H54 (cell line): ENCODE measurements around the gene FA2H.
"Not testable (repeated sequence)": the region's sequence is repeated elsewhere in the genome, so short reads cannot be mapped to it uniquely, and the experiment has no call there.

Experiments
- DNase-seq: peaks from one replicate; pipeline ENCODE4 v3.0.0; 2011; ENCODE audit warnings: low spot score, mixed read lengths; ENCODE audit not compliant: insufficient read length
- FAIRE-seq: peaks from 3 replicates; lab custom pipeline; 2011; peaks lifted over from hg19 to GRCh38; lab: Jason Lieb, UNC
- POLR2A ChIP-seq: IDR thresholded peaks from 2 replicates; pipeline ENCODE4 v1.6.1; 2011; ENCODE audit warnings: low read depth, mild to moderate bottlenecking, low read length

The FA2H gene

GRCh38 chr16:74734361-74735161, 40.1 kb downstream of the FA2H start:
- FAIRE-seq: no peak

GRCh38 chr16:74732707-74733350, 41.8 kb downstream of the FA2H start:
- FAIRE-seq (no peak), DNase-seq (no peak)
- TF ChIP-seq POLR2A: no peak

More at GRCh38 chr16:74734361-74735161, 40.1 kb downstream of the FA2H start:
- no peak for DNase-seq
- no peak for TF ChIP-seq POLR2A

- no peak for TF ChIP-seq POLR2A
- no peak for FAIRE-seq
Measured at GRCh38 chr16:74731853-74732477, 42.7 kb downstream of the FA2H start.

GRCh38 chr16:74729783-74730683, 44.6 kb downstream of the FA2H start:
- no peak for TF ChIP-seq POLR2A
- FAIRE-seq (no peak), DNase-seq (no peak)

More at GRCh38 chr16:74731853-74732477, 42.7 kb downstream of the FA2H start:
- no peak for DNase-seq

- DNase-seq: no peak
- no peak for FAIRE-seq
- TF ChIP-seq POLR2A: no peak
Measured at GRCh38 chr16:74727903-74728302, 46.7 kb downstream of the FA2H start.

- DNase-seq (no peak), FAIRE-seq (no peak)
- TF ChIP-seq POLR2A: no peak
Measured at GRCh38 chr16:74726716-74727115, 47.9 kb downstream of the FA2H start.

GRCh38 chr16:74725651-74726455, 48.8 kb downstream of the FA2H start:
- no peak for TF ChIP-seq POLR2A
- FAIRE-seq (no peak), DNase-seq (no peak)

GRCh38 chr16:74724820-74725549, 49.6 kb downstream of the FA2H start:
- DNase-seq (peak; percentile 93), FAIRE-seq (no peak)
- TF ChIP-seq POLR2A: no peak

- no peak for TF ChIP-seq POLR2A
- DNase-seq (no peak), FAIRE-seq (no peak)
Measured at GRCh38 chr16:74723256-74723655, 51.4 kb downstream of the FA2H start.

GRCh38 chr16:74722156-74722555, 52.5 kb downstream of the FA2H start:
- not testable (repeated sequence) for FAIRE-seq, DNase-seq

- DNase-seq: no peak
- no peak for FAIRE-seq
- TF ChIP-seq POLR2A: no peak
Measured at GRCh38 chr16:74721716-74722115, 52.9 kb downstream of the FA2H start.

GRCh38 chr16:74720579-74720978, 54.0 kb downstream of the FA2H start:
- no peak for TF ChIP-seq POLR2A
- no peak for DNase-seq
- FAIRE-seq: no peak
